BE2C (cell line): ENCODE data around the gene CSTF2.

Source experiments
- DNase-seq: peaks from one replicate; pipeline ENCODE4 v3.0.0-alpha.2; 2020
- H3K27me3 ChIP-seq: fragments of 250-450 bp; sonication (Bioruptor Pico); 2 replicates; pipeline ENCODE4 v1.5.1; 2020; ENCODE audit warnings: mild to moderate bottlenecking
- H3K36me3 ChIP-seq: fragments of 250-450 bp; sonication (Bioruptor Pico); 2 replicates; pipeline ENCODE4 v1.5.1; 2020; ENCODE audit warnings: mild to moderate bottlenecking
- H3K4me1 ChIP-seq: fragments of 250-450 bp; sonication (Bioruptor Pico); 2 replicates; pipeline ENCODE4 v1.5.1; 2020
- H3K4me3 ChIP-seq: 2 replicates; pipeline ENCODE4 v1.5.1; 2011; ENCODE audit warnings: low read depth, low read length
- H3K9me3 ChIP-seq: fragments of 250-450 bp; sonication (Bioruptor Pico); 2 replicates; pipeline ENCODE4 v1.5.1; 2020
- CTCF ChIP-seq: IDR thresholded peaks from 2 replicates; pipeline ENCODE4 v1.5.1; 2012; ENCODE audit warnings: mild to moderate bottlenecking, low read depth, low read length

The CSTF2 gene

GRCh38 chrX:100870527-100870926 is 50.3 kb downstream of the CSTF2 start:
- no peaks in the 10 kb centered on the region for H3K36me3 ChIP-seq
- no peaks in the 10 kb centered on the region for H3K9me3 ChIP-seq
- DNase-seq: no peak
- no peak overlapping the region for H3K4me3 ChIP-seq
- H3K4me1 ChIP-seq: no peaks in the 10 kb centered on the region
- no peak for TF ChIP-seq CTCF
- no peaks in the 10 kb centered on the region for H3K27me3 ChIP-seq

GRCh38 chrX:100871594-100872560 is 51.7 kb downstream of the CSTF2 start:
- no peak for TF ChIP-seq CTCF
- H3K27me3 ChIP-seq: no peaks in the 10 kb centered on the region
- H3K36me3 ChIP-seq: no peaks in the 10 kb centered on the region
- DNase-seq: no peak
- H3K9me3 ChIP-seq: no peaks in the 10 kb centered on the region
- no peak overlapping the region for H3K4me3 ChIP-seq
- H3K4me1 ChIP-seq: no peaks in the 10 kb centered on the region

- no peak for DNase-seq
- Histone ChIP-seq H3K4me1 (no peaks in the 10 kb centered on the region), H3K9me3 (no peaks in the 10 kb centered on the region), H3K27me3 (no peaks in the 10 kb centered on the region), H3K4me3 (no peak within 1 kb of the TSS), H3K36me3 (no peaks in the 10 kb centered on the region)
- no peak for TF ChIP-seq CTCF
These were observed 54.1 kb downstream of the CSTF2 start, which contains the start of gene NOX1 for GRCh38 chrX:100874325-100874724. TSS of gene NOX1 (minus strand) at chrX:100874359. CDS start at chrX:100874139, 220 bp downstream.

- no peak for TF ChIP-seq CTCF
- no peaks in the 10 kb centered on the region for H3K27me3 ChIP-seq
- no peak for DNase-seq
- no peaks in the 10 kb centered on the region for H3K36me3 ChIP-seq
- no peak overlapping the region for H3K4me3 ChIP-seq
- H3K9me3 ChIP-seq: no peaks in the 10 kb centered on the region
- no peaks in the 10 kb centered on the region for H3K4me1 ChIP-seq
These were observed 60.2 kb downstream of the CSTF2 start for GRCh38 chrX:100880368-100880767.

- no peaks in the 10 kb centered on the region for H3K36me3 ChIP-seq
- H3K4me1 ChIP-seq: no peaks in the 10 kb centered on the region
- TF ChIP-seq CTCF: no peak
- no peak for DNase-seq
- H3K27me3 ChIP-seq: no peaks in the 10 kb centered on the region
- no peaks in the 10 kb centered on the region for H3K9me3 ChIP-seq
- no peak overlapping the region for H3K4me3 ChIP-seq
These were observed 63.5 kb downstream of the CSTF2 start for GRCh38 chrX:100883654-100884053.
